K562 (cell line): ENCODE measurements around the gene FBXW10.
"Not testable (repeated sequence)": the region's sequence is repeated elsewhere in the genome, so short reads cannot be mapped to it uniquely, and the experiment has no call there.

ENCODE experiments used
- DIDO1 ChIP-seq: fragments of 450-650 bp; IDR thresholded peaks from 2 replicates; pipeline ENCODE4 v1.6.1; 2016; ENCODE audit warnings: low read depth, missing biosample characterization, missing genetic modification characterization
- FOS ChIP-seq: IDR thresholded peaks from 3 replicates; pipeline ENCODE4 v1.6.1; 2011; ENCODE audit not compliant: insufficient read length; ENCODE audit errors: extremely low read depth
- TAF1 ChIP-seq: IDR thresholded peaks from 2 replicates; pipeline ENCODE4 v1.6.1; 2011; ENCODE audit warnings: mild to moderate bottlenecking, low read length, moderate library complexity; ENCODE audit not compliant: insufficient read depth, control insufficient read depth, severe bottlenecking; ENCODE audit errors: extremely low read depth
- TF ChIP-seq, protein P1 (sequence below), 2 experiments: fragments of 450-650 bp; formaldehyde crosslinking in 1 of 2; IDR thresholded peaks; 2 replicates each; pipeline versions ENCODE4 v1.4.0 to v1.6.1; 2014 to 2020; ENCODE audit warnings: mild to moderate bottlenecking in 2 of 2, borderline replicate concordance in 1 of 2, low read depth in 1 of 2

DNA sequence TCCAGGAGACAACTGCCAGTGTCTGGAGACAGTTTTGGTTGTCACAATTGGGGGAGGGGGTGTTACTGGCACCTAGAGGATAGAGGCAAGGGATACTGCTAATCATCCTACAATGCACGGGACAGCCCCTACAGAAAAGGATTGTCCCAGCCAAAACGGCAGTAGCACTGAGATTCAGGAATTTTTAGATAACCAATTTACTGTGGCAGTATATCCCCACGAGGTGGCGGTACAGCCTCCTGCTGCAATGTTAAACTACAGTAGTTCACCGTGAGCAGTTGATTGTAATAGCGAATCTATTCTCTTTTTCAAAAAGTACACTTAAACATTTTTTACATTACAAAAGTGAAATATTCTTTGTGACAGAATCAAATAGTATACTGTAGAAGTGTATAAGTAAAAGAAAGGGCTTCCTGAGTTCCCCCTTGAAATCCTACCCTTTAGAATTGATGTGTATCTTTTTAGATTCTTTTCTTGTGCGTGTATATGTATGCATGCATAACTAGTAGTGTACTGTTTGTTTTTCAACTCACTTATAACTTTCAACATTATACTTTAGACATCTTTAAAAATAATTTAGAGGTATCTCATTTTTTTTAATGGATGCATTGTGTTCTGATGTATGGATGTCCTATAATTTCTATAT, 31.4 kb upstream of the FBXW10 start:
- TF ChIP-seq FOS, DIDO1, TAF1: not testable (repeated sequence)
- TF ChIP-seq, protein P1, sequence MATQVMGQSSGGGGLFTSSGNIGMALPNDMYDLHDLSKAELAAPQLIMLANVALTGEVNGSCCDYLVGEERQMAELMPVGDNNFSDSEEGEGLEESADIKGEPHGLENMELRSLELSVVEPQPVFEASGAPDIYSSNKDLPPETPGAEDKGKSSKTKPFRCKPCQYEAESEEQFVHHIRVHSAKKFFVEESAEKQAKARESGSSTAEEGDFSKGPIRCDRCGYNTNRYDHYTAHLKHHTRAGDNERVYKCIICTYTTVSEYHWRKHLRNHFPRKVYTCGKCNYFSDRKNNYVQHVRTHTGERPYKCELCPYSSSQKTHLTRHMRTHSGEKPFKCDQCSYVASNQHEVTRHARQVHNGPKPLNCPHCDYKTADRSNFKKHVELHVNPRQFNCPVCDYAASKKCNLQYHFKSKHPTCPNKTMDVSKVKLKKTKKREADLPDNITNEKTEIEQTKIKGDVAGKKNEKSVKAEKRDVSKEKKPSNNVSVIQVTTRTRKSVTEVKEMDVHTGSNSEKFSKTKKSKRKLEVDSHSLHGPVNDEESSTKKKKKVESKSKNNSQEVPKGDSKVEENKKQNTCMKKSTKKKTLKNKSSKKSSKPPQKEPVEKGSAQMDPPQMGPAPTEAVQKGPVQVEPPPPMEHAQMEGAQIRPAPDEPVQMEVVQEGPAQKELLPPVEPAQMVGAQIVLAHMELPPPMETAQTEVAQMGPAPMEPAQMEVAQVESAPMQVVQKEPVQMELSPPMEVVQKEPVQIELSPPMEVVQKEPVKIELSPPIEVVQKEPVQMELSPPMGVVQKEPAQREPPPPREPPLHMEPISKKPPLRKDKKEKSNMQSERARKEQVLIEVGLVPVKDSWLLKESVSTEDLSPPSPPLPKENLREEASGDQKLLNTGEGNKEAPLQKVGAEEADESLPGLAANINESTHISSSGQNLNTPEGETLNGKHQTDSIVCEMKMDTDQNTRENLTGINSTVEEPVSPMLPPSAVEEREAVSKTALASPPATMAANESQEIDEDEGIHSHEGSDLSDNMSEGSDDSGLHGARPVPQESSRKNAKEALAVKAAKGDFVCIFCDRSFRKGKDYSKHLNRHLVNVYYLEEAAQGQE (IDR thresholded peaks at IDR 0.05; ENCODE audit: borderline replicate concordance) = not testable (repeated sequence)
- TF ChIP-seq, protein P1 (CRISPR knock-in tag; IDR thresholded peaks at IDR 0.05; ENCODE audit: low read depth) = not testable (repeated sequence)
